HuH-7.5 (cell line): ENCODE results near the gene ORC6.

Experiments
- DNase-seq: peaks from one replicate; pipeline ENCODE4 v3.0.0; 2011; ENCODE audit warnings: low spot score

ORC6 gene

GRCh38 chr16:46701615-46702014 lies 12.2 kb downstream of the ORC6 start:
- no peak for DNase-seq

- no peak for DNase-seq
Observed at GRCh38 chr16:46702030-46702429, 12.6 kb downstream of the ORC6 start.

- no peak for DNase-seq
Observed at GRCh38 chr16:46706642-46707041, 17.2 kb downstream of the ORC6 start.

- no peak for DNase-seq
Observed at GRCh38 chr16:46709469-46710005, 20.1 kb downstream of the ORC6 start.

- no peak for DNase-seq
Observed at GRCh38 chr16:46711106-46712058, 21.9 kb downstream of the ORC6 start.

- DNase-seq: no peak
Observed at GRCh38 chr16:46712911-46713310, 23.5 kb downstream of the ORC6 start.

- no peak for DNase-seq
Observed at GRCh38 chr16:46713634-46714033, 24.2 kb downstream of the ORC6 start.

GRCh38 chr16:46714797-46715591 lies 25.5 kb downstream of the ORC6 start:
- DNase-seq: no peak

GRCh38 chr16:46715769-46716305 lies 26.4 kb downstream of the ORC6 start:
- no peak for DNase-seq

- no peak for DNase-seq
Observed at GRCh38 chr16:46717692-46718091, 28.2 kb downstream of the ORC6 start.

- no peak for DNase-seq
Observed at GRCh38 chr16:46718214-46718613, 28.8 kb downstream of the ORC6 start.

- no peak for DNase-seq
Observed at GRCh38 chr16:46719528-46719927, 30.1 kb downstream of the ORC6 start.

GRCh38 chr16:46720619-46721018 lies 31.2 kb downstream of the ORC6 start:
- no peak for DNase-seq

- DNase-seq: no peak
Observed at GRCh38 chr16:46721885-46722284, 32.4 kb downstream of the ORC6 start.

- no peak for DNase-seq
Observed at GRCh38 chr16:46727184-46727583, 37.7 kb downstream of the ORC6 start.

- no peak for DNase-seq
Observed at GRCh38 chr16:46727630-46728029, 38.2 kb downstream of the ORC6 start.

GRCh38 chr16:46728806-46729205 lies 39.3 kb downstream of the ORC6 start:
- DNase-seq: no peak

- no peak for DNase-seq
Observed at GRCh38 chr16:46729326-46729995, 40.0 kb downstream of the ORC6 start.

- no peak for DNase-seq
Observed at GRCh38 chr16:46730126-46730525, 40.7 kb downstream of the ORC6 start.

GRCh38 chr16:46730801-46731690 lies 41.6 kb downstream of the ORC6 start:
- no peak for DNase-seq
